Liver (tissue), 9 donors: Measurements from ENCODE around the gene ITCH. TPM values are rescaled to one million over a fixed set of nuclear protein-coding genes. Genes with fewer than 3 reads are reported as not detected.
"Not testable (repeated sequence)": the region's sequence is repeated elsewhere in the genome, so short reads cannot be mapped to it uniquely, and the experiment has no call there.

Experiments
- DNase-seq: peaks from one replicate; pipeline ENCODE4 v3.0.0-alpha.2; 2017; ENCODE audit warnings: low spot score
- H3K27ac ChIP-seq, 2 donors: one replicate each; pipeline ENCODE4 v1.7.0; 2013; ENCODE audit warnings: inconsistent platforms in 2 of 2, low read length in 2 of 2, control low read depth in 1 of 2, low read depth in 1 of 2, mild to moderate bottlenecking in 1 of 2
- H3K27me3 ChIP-seq, 4 donors: one replicate each; pipeline versions ENCODE4 v1.6.1 to v1.7.0; 2013; ENCODE audit warnings: low read length in 3 of 4, inconsistent platforms in 1 of 4, mild to moderate bottlenecking in 1 of 4, moderate library complexity in 1 of 4; ENCODE audit not compliant: control insufficient read depth in 4 of 4, insufficient read depth in 4 of 4
- H3K36me3 ChIP-seq, 4 donors: one replicate each; pipeline versions ENCODE4 v1.6.1 to v1.7.0; 2013; ENCODE audit warnings: low read length in 3 of 4, mild to moderate bottlenecking in 3 of 4, low read depth in 1 of 4, moderate library complexity in 1 of 4; ENCODE audit not compliant: control insufficient read depth in 4 of 4, insufficient read depth in 3 of 4
- H3K4me1 ChIP-seq, 4 donors: one replicate each; pipeline versions ENCODE4 v1.6.1 to v1.7.0; 2013; ENCODE audit warnings: low read length in 3 of 4, mild to moderate bottlenecking in 3 of 4, moderate library complexity in 1 of 4; ENCODE audit not compliant: control insufficient read depth in 4 of 4, insufficient read depth in 4 of 4
- H3K4me3 ChIP-seq, 3 donors: one replicate each; pipeline versions ENCODE4 v1.6.1 to v1.7.0; 2013; ENCODE audit warnings: low read length in 3 of 3, control low read depth in 1 of 3, low read depth in 1 of 3, mild to moderate bottlenecking in 1 of 3
- H3K9ac ChIP-seq, 2 donors: one replicate each; pipeline ENCODE4 v1.7.0; 2013; ENCODE audit warnings: low read length in 2 of 2, mild to moderate bottlenecking in 2 of 2, moderate library complexity in 2 of 2, control low read depth in 1 of 2, low read depth in 1 of 2
- H3K9me3 ChIP-seq, 4 donors: one replicate each; pipeline versions ENCODE4 v1.6.1 to v1.7.0; 2013; ENCODE audit warnings: low read length in 3 of 4; ENCODE audit not compliant: control insufficient read depth in 4 of 4
- FOXA1 ChIP-seq: IDR thresholded peaks from 2 replicates; pipeline ENCODE4 v1.6.1; 2016; ENCODE audit warnings: antibody characterized with exemption
- GABPA ChIP-seq, 2 donors: IDR thresholded peaks in 1 of 2; conservative IDR thresholded peaks in 1 of 2; 2 replicates each; pipeline ENCODE4 v1.6.1; 2016; ENCODE audit warnings: antibody characterized with exemption in 2 of 2, mild to moderate bottlenecking in 1 of 2, moderate library complexity in 1 of 2
- HNF4A ChIP-seq, 2 donors: conservative IDR thresholded peaks; 2 replicates each; pipeline ENCODE4 v1.6.1; 2016; ENCODE audit warnings: antibody characterized with exemption in 2 of 2, mild to moderate bottlenecking in 2 of 2
- HNF4G ChIP-seq: IDR thresholded peaks from 2 replicates; pipeline ENCODE4 v1.6.1; 2016; ENCODE audit warnings: antibody characterized with exemption
- JUND ChIP-seq, 2 donors: IDR thresholded peaks; 2 replicates each; pipeline ENCODE4 v1.6.1; 2016; ENCODE audit warnings: antibody characterized with exemption in 2 of 2
- MAX ChIP-seq: IDR thresholded peaks from 2 replicates; pipeline ENCODE4 v1.6.1; 2016; ENCODE audit warnings: antibody characterized with exemption
- NR2F2 ChIP-seq: IDR thresholded peaks from 2 replicates; pipeline ENCODE4 v1.6.1; 2016; ENCODE audit warnings: antibody characterized with exemption
- RAD21 ChIP-seq, 2 donors: IDR thresholded peaks; 2 replicates each; pipeline ENCODE4 v1.6.1; 2016; ENCODE audit warnings: antibody characterized with exemption in 2 of 2, mild to moderate bottlenecking in 2 of 2
- SP1 ChIP-seq: IDR thresholded peaks from 2 replicates; pipeline ENCODE4 v1.6.1; 2018; ENCODE audit warnings: antibody characterized with exemption, mild to moderate bottlenecking
- TAF1 ChIP-seq: conservative IDR thresholded peaks from 2 replicates; pipeline ENCODE4 v1.6.1; 2016; ENCODE audit warnings: antibody characterized with exemption, mild to moderate bottlenecking
- YY1 ChIP-seq: IDR thresholded peaks from 2 replicates; pipeline ENCODE4 v1.6.1; 2016; ENCODE audit warnings: antibody characterized with exemption, mild to moderate bottlenecking
- WGBS: extraction: QIAGEN DNeasy Blood & Tissue Kit; methylation state at CpG from one replicate; pipeline ENCODE4 v1.1.7; 2013; 5-methylcytosine and 5-hydroxymethylcytosine counted together
- polyA plus RNA-seq, 2 donors: library from polyadenylated mRNA; stranded (reverse) in 1 of 2; unstranded in 1 of 2; fragments of 200-250 nt in 1 of 2; fragments of >200 nt in 1 of 2; fragmentation: Nextera tagmentation in 1 of 2; extraction: Ambion mirVana in 1 of 2; gene quantifications; one replicate each; pipeline versions ENCODE4 v1.2.1 to v1.2.3, GENCODE V29; 2013 to 2015
- total RNA-seq, 2 donors: library from RNA; depleted of rRNA; stranded (reverse); fragments of >200 nt; gene quantifications; one replicate each; pipeline ENCODE4 v1.2.3, GENCODE V29; 2014
- TF ChIP-seq, protein P1 (sequence below): IDR thresholded peaks from 2 replicates; pipeline ENCODE4 v1.6.1; 2016; ENCODE audit warnings: antibody characterized with exemption, mild to moderate bottlenecking
- donor health status: healthy.
- donor health status: healthy.
- donor health status: healthy.
- donor health status: healthy.
- donor health status: healthy.

Gene ITCH
- total and polyA plus RNA-seq, 4 donors = 14.3 to 85.3 (median 25.8) TPM

DNA sequence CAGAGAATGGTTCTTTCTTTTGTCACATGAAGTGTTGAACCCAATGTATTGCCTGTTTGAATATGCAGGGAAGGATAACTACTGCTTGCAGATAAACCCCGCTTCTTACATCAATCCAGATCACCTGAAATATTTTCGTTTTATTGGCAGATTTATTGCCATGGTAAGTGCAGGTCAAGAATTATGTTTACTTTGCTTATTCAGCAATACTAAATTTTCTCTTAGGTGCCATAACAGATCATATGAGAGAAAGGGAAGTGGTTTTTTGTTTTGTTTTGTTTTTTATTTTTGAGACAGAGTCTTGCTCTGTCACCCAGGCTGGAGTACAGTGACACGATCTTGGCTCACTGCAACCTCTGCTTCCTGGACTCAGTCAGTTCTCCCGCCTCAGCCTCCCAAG is 116.6 kb downstream of the ITCH start (continued):
- TF ChIP-seq GABPA (IDR thresholded peaks at IDR 0.05 in 1 of 2, conservative IDR thresholded peaks at IDR 0.05 in 1 of 2) (no peak), NR2F2 (no peak), FOXA1 (no peak), YY1 (no peak), MAX (no peak), SP1 (no peak), HNF4G (no peak)

DNA sequence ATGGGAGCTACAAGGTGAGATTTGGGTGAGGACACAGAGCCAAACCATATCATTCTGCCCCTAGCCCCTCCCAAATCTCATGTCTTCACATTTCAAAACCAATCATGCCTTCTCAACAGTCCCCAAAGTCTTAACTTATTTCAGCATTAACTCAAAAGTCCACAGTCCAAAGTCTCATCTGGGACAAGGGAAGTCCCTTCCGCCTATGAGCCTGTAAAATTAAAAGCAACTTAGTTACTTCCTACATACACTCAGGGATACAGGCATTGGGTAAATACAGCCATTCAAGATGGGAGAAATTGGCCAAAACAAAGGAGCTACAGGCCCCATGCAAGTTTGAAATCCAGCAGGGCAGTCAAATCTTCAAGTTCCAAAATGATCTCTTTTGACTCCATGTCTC is 119.1 kb downstream of the ITCH start:
- peaks cover 15 to 57% (median 46%) of the 10 kb centered on the region in 4 donors for H3K36me3 ChIP-seq
- H3K27ac ChIP-seq, H3K4me3 ChIP-seq, DNase-seq, H3K4me1 ChIP-seq, H3K9me3 ChIP-seq, H3K9ac ChIP-seq, H3K27me3 ChIP-seq: not testable (repeated sequence)
- peak; percentile 18 to 44 for TF ChIP-seq HNF4A (conservative IDR thresholded peaks at IDR 0.05)
- WGBS = 49% methylated on average over 1 of the region's 1 CpG

DNA sequence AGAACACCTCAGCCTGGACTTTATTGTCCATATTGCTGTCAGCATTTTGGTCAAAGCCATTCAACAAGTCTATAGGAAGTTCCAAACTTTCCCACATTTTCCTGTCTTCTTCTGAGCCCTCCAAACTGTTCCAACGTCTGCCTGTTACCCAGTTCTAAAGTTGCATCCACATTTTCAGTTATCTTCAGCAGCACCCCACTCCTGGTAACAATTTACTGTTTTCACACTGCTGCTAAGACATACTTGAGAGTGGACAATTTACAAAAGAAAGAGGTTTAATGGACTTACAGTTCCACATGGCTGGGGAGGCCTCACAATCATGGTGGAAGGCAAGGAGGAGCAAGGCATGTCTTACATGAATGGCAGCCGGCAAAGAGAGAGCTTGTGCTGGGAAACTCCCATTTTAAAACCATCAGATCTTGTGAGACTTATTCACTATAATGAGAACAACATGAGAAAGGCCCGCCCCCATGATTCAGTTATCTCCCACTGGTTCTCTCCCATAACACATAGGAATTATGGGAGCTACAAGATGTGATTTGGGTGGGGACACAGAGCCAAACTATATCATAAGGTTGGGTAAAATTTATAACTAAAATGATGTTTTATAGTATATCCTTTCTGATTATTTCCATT is 120.6 kb downstream of the ITCH start:
- not testable (repeated sequence) for H3K27ac ChIP-seq, H3K9me3 ChIP-seq, H3K4me3 ChIP-seq, H3K9ac ChIP-seq, DNase-seq, H3K4me1 ChIP-seq, H3K27me3 ChIP-seq
- H3K36me3 ChIP-seq = peaks cover 19 to 51% (median 47%) of the 10 kb centered on the region in 4 donors
- WGBS = 97% methylated on average over 3 of the region's 3 CpGs

DNA sequence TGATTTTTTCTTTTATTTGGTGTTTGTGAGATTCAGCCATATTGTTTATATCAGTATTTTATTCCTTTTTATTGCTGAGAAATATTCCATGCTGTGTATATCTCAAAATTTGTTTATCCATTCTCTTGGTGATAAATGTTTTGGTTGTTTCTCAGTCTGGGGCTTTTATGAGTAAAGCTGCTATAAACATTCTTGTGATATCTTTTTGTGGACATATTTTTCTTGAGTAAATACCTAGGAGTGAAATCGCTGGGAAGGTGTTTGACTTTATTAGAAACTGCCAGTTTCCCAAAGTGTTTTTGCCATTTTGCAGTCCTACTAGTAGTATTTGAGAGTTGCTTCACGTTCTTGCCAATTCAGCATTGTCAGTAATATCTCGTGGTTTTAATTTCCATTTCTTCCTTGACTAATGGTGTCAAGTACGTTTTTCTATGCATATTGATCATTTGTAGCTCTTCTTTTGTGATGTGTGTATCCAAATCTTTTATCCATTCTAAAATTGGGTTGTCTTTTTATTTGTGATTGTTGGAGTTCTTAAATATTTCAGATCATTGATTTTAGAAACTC is 122.1 kb downstream of the ITCH start:
- H3K27me3 ChIP-seq = no peaks in the 10 kb centered on the region
- 85% methylated on average over 4 of the region's 4 CpGs for WGBS
- H3K4me1 ChIP-seq = no peaks in the 10 kb centered on the region
- H3K9me3 ChIP-seq = no peaks in the 10 kb centered on the region
- H3K9ac ChIP-seq = no peak overlapping the region
- TF ChIP-seq HNF4A (conservative IDR thresholded peaks at IDR 0.05) = no peak
- TF ChIP-seq TAF1 = no peak
- no peak for TF ChIP-seq RAD21 (IDR thresholded peaks at IDR 0.05)
- TF ChIP-seq HNF4G = no peak
- no peak for TF ChIP-seq MAX
- TF ChIP-seq, protein P1, sequence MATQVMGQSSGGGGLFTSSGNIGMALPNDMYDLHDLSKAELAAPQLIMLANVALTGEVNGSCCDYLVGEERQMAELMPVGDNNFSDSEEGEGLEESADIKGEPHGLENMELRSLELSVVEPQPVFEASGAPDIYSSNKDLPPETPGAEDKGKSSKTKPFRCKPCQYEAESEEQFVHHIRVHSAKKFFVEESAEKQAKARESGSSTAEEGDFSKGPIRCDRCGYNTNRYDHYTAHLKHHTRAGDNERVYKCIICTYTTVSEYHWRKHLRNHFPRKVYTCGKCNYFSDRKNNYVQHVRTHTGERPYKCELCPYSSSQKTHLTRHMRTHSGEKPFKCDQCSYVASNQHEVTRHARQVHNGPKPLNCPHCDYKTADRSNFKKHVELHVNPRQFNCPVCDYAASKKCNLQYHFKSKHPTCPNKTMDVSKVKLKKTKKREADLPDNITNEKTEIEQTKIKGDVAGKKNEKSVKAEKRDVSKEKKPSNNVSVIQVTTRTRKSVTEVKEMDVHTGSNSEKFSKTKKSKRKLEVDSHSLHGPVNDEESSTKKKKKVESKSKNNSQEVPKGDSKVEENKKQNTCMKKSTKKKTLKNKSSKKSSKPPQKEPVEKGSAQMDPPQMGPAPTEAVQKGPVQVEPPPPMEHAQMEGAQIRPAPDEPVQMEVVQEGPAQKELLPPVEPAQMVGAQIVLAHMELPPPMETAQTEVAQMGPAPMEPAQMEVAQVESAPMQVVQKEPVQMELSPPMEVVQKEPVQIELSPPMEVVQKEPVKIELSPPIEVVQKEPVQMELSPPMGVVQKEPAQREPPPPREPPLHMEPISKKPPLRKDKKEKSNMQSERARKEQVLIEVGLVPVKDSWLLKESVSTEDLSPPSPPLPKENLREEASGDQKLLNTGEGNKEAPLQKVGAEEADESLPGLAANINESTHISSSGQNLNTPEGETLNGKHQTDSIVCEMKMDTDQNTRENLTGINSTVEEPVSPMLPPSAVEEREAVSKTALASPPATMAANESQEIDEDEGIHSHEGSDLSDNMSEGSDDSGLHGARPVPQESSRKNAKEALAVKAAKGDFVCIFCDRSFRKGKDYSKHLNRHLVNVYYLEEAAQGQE = no peak
- no peak for TF ChIP-seq JUND (IDR thresholded peaks at IDR 0.05)
- peaks cover 16 to 56% (median 51%) of the 10 kb centered on the region in 4 donors for H3K36me3 ChIP-seq
- no peak overlapping the region for H3K27ac ChIP-seq
- DNase-seq = no peak
- H3K4me3 ChIP-seq = no peak overlapping the region
